GM21528 (cell line): ENCODE data around the gene CDC37.
"Not testable (repeated sequence)": the region's sequence is repeated elsewhere in the genome, so short reads cannot be mapped to it uniquely, and the experiment has no call there.

Source experiments
- ATAC-seq: cut with Tn5 transposase; IDR thresholded peaks from one replicate; pipeline ENCODE4 v1.9.1; 2021; ENCODE audit warnings: mild to moderate bottlenecking, moderate library complexity; ENCODE audit not compliant: unreplicated experiment, low FRiP score

CDC37 gene

DNA sequence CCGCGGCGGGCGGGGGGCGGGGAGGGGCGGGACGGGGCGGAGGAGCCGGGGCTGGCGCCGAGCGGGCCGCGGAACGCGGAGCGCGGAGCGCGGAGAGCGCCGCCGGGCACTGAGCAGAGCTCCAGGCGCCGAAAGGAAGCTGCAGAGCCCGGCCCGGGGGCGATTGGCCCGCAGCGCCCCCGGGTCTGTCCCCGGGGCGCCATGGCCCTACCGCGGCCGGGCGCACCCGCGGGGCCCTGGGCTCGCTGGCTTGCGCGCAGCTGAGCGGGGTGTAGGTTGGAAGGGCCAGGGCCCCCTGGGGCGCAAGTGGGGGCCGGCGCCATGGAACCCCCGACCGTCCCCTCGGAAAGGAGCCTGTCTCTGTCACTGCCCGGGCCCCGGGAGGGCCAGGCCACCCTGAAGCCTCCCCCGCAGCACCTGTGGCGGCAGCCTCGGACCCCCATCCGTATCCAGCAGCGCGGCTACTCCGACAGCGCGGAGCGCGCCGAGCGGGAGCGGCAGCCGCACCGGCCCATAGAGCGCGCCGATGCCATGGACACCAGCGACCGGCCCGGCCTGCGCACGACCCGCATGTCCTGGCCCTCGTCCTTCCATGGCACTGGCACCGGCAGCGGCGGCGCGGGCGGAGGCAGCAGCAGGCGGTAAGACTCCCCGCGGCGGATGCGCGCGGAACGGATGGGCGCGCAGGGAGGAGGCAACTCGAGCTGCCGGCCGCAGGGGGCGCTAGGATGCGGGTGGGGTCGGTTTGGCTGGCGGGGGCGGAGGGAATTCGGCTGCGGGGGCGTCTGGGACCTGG is 17.3 kb upstream of the CDC37 start, which contains the start of gene PDE4A:
PDE4A (plus strand) TSS at position 95 of the 796 bp plus-strand sequence; CDS start at position 322, 227 bp downstream.
- no peak for ATAC-seq

DNA sequence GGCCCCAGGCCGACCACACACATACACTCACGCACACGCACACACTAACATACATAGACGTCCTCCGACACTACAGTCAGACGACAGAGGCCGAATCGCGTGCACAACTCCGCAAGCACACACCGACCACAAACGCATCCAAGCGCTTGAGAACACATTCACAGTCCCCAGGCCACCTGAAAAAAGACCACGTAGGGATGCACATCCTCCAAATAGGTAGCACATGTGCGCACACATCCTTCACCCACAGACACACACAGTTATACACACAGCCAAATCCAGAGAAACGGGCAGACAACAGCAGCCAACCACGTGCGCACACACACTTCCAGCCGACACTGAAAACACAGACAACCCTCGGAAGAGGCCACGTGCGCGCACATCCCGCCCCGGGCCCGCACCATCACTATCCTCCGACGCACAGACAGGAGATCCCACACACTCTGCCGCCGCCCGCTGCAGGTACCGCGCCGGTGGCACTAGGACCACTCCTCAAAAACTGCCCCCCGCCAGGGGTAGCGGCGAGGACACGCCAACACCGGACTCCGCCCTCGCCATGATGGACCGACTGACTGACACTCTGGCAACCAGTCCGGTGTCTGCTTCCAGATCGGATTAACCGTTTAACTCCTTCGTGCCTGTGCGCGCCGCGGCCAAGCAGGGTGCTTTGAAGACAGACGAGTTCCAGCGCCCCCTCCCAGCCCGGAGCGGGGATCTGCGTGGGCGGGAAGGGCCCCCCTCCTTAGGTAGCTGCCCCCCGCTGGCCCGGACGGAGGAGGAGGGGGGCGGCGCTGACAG is 16.5 kb upstream of the CDC37 start:
- ATAC-seq: no peak

DNA sequence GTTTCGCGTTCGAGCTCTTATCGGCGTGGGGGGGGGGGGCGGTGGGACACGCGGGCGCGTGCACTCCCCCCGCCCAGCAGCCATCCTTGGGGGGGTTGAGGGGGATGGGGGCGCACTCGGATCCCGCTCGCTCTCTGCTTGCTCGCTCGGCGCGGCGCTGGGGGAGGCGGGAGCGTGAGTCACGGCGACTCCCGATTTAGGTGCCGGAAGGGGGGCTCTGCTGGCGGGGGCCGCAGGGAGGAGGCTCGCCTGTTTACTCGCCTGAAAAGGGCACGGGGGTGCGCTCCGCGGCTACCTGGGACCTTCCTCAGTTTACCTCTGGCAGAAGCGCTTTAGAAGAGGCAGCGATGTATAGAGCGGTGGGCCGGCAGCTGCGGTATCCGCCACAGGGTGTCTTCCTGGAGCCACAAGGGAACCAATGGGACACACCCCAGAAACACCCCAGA is 15.9 kb upstream of the CDC37 start:
- ATAC-seq: no peak

GRCh38 chr19:10418485-10419199 is 15.3 kb upstream of the CDC37 start:
- no peak for ATAC-seq

DNA sequence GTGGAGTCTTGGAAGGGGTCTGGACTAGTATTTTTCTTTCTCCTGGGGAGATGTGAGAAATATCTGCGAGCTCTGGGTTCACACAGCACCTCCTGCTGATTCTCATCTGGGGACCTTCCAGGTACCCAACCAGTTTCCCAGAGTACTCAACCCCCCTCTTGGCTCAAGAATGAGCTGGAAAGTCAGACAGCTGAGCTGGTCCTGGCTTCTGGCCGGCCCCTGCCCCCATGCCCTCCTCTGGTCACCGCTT is 14.8 kb upstream of the CDC37 start:
- no peak for ATAC-seq

GRCh38 chr19:10417541-10418234 is 14.3 kb upstream of the CDC37 start:
- ATAC-seq: no peak

- peak; percentile 53 for ATAC-seq
Measured at GRCh38 chr19:10416380-10417257, 13.3 kb upstream of the CDC37 start.

DNA sequence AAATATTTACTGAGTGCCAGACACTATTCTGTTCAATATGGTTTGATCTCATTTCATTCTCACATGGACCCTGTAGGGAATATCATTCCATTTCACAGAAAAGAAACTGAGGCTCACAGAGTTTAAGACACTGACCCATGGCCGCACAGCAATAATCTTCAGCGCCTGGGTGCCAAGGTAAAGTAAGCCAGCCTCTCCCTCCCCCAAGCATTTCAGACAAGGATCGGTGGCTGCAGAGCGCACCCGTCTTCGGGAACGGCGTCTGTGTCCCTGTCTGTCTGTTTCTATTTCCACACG is 12.7 kb upstream of the CDC37 start:
- ATAC-seq: no peak

GRCh38 chr19:10412257-10412977 is 9.1 kb upstream of the CDC37 start:
- ATAC-seq: peak; percentile 50

GRCh38 chr19:10411224-10411623 is 7.9 kb upstream of the CDC37 start:
- ATAC-seq: not testable (repeated sequence)

- no peak for ATAC-seq
Measured at GRCh38 chr19:10408511-10409283, 5.4 kb upstream of the CDC37 start.

DNA sequence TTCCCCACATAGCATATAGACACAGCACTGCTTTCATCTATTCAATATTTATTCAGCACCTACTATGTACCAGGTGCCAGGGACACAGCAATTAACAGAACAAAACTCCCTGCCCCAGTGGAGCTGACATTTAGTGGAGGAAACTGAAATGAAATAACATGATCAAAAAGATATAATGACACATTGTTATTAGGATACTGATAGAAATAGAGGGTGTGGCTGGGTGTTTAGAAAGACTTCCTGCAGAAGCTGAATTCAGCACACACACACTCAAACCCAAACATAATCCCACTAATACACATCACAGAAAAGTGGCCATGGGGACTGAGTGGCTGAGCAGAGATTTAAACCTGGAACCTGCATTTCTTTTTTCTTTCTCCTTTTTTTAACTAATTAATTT is 3.8 kb upstream of the CDC37 start:
- ATAC-seq: no peak

DNA sequence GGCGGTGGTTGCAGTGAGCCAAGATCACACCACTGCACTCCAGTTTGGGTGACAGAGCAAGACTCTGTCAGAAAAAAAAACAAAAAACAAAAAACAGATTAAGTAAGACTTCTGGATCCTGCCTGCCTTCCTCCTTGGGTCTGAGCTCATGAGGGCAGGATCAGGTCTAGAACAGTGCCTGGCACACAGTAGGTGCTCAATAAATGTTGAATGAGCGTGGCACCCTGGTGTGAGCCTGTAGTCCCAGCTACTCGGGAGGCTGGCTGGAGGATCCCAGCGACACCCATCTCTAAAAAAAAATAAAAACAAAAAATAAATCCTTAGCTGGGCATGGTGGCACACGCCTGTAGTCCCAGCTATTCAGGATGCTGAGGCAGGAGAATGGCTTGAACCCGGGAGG is 2.8 kb upstream of the CDC37 start:
- ATAC-seq: no peak

GRCh38 chr19:10404888-10405820 is 1.8 kb upstream of the CDC37 start:
- ATAC-seq: no peak

- ATAC-seq: no peak
Measured at GRCh38 chr19:10402441-10403038, 802 bp downstream of the CDC37 start.

GRCh38 chr19:10399878-10400277 is 3.5 kb downstream of the CDC37 start:
- no peak for ATAC-seq

DNA sequence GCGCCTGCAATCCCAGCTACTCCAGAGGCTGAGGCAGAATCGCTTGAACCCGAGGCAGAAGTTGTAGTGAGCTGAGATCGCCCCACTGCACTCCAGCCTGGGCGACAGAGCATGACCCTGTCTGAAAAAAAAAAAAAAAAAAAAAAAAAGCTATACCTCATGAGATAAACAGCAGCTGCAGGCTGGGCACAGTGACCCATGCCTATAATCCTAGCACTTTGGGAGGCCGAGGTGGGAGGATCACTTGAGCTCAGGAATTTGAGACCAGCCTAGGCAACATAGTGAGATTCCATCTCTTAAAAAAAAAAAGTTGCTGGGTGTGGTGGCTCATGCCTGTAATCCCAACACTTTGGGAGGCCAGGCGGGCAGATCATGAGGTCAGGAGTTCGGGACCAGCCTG is 4.0 kb downstream of the CDC37 start:
- not testable (repeated sequence) for ATAC-seq
